HG03432 (cell line): ENCODE data around the gene GAS7.
A peak's percentile ranks its signal among the peaks of the same experiment; 100 is the strongest.
"Not testable (repeated sequence)": the region's sequence is repeated elsewhere in the genome, so short reads cannot be mapped to it uniquely, and the experiment has no call there.

ENCODE experiments used
- ATAC-seq: cut with Tn5 transposase; IDR thresholded peaks from one replicate; pipeline ENCODE4 v1.9.1; 2021; ENCODE audit warnings: mild to moderate bottlenecking, moderate library complexity; ENCODE audit not compliant: unreplicated experiment

Gene GAS7

GRCh38 chr17:10032118-10032852 lies 166.1 kb downstream of the GAS7 start:
- ATAC-seq: no peak

DNA sequence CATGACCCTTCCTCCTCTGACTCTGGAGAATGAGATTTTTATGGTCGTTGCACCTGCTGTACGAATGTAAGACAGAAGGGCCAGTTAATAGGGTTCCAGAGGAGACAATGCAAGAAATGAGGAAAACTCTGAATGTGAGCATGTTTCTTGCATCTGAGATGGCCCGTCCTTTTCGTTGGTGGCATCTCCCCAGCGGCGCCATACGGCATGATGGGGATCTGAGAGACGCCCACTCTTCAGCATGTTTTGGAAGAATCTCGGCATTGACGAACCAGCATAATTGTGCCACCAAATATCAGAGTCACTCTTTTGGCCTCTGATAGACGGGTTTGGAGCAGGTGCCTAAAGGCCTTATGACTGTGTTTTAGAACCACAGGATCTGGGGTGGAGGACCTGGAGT lies 166.8 kb downstream of the GAS7 start:
- no peak for ATAC-seq

DNA sequence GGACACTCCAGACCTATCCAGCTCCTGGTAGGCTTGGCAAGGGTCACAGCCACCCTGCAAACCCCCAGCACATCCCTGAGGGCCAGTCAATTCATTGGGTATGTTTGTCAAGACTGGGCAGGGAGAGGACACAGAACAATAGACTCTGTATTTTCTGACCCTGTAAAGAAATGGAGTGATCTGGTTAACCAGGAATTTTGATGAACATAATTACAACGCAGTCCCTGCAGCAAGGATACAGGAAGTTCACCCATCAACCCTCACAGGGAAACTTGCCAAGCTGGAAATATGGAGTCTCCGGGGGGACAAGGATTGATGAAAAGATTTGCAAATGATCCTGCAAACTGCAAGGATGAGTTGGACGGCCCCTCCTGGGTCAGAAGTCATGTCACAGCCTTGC lies 167.3 kb downstream of the GAS7 start:
- ATAC-seq: no peak

DNA sequence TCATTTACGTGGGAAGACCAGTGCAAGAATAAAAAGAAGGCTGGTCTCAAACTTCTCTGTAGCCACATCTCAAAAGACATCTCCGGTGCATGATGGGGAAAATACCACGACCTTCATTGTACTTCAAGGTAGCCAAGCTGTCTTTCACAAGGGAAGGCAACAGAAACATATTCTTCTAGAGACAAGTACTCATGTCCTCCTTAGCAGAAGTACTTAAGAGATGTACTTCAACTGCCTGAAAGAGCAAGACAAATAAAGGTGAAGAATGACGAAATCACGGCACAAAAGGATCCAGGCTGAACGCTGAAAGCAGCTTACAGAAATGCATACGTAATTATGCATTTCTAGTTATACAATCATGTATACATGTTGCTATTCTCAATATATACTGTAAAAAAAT lies 169.3 kb downstream of the GAS7 start:
- ATAC-seq: no peak

- no peak for ATAC-seq
These were observed 172.2 kb downstream of the GAS7 start for GRCh38 chr17:10025976-10026901.

DNA sequence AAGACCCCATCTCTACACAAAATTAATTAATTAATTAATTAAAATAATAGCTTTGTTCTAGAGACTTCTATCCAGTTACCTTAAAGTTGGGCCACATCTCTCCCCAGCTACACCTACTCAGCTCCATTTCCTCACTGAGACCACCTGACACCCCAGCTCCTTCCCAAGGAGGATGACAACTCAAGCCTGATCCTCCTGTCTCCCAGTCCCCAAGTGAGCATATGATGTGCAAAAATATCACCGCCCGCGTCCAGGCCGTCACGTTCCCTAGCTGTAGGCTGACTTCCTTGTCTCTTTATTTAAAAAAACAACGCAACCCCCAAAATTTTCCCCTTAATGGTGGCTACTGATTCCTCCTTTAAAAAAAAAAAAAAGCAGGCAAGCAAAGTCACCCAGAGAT lies 173.2 kb downstream of the GAS7 start:
- no peak for ATAC-seq

DNA sequence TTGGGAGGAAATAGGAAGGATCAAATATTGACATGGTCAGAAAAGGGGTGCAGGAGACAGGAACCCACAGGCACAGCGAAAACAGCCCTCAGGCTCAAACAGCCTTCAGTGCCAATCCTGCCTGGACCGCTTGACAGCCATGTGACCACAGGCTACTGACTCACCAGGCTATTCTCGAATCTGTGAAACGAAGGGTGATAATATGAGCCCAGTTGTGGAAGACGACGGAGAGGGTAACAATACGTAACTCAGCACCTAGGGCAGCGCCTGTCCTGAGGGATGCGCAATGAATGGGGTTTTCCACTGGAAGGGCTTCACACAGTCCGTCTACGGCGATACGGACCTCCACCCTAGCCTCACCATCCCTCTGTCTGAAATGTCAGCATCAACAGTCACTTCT lies 176.0 kb downstream of the GAS7 start:
- ATAC-seq: no peak

- no peak for ATAC-seq
These were observed 177.0 kb downstream of the GAS7 start for GRCh38 chr17:10021272-10021984.

- no peak for ATAC-seq
These were observed 178.4 kb downstream of the GAS7 start for GRCh38 chr17:10019941-10020451.

DNA sequence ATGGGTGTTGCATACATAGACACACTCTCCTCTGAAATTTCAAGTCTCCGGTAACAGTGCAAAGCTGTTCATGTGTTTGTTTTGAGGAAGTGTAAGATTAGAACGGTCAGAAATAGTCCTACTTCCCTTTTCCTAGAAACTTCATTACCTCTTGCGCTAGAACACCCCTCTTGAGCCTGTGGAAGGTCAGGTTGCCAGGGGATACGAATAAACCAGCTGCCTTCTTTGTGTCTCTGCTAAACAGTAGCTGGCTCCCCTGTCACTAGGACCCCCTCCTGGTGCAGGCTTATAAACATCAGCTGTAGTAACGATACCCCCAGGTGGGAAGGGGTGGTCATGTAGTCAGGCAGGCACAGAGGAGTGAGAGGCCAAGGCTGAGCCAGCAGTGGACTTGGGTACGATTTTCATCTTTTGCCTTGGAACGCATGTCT lies 179.9 kb downstream of the GAS7 start:
- peak; percentile 61 for ATAC-seq

DNA sequence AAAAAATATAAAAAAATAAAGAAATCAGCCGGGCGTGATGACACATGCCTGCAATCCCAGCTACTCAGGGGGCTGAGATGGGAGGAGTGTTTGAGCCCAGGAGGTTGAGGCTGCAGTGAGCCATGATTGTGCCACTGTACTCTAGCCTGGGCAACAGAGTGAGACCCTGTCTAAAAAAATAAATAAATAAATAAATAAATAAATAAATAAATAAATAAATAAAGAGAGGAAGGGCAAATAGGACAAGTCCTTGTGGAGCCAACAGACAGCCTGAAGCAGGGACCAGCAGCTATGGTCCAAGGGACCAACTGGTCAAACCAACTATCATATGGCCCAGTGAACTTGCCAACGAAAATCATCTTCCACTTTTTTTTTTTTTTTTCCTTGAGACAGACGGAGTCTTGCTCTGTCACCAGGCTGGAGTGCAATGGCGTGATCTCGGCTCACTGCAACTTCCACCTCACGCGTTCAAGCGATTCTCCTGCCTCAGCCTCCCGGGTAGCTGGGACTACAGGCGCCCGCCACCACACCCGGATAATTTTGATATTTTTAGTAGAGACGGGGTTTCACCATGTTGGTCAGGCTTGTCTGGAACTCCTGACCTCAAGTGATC lies 181.3 kb downstream of the GAS7 start:
- not testable (repeated sequence) for ATAC-seq

- ATAC-seq: peak; percentile 81
These were observed 184.9 kb downstream of the GAS7 start for GRCh38 chr17:10013365-10014112.

GRCh38 chr17:10010752-10011151 lies 187.7 kb downstream of the GAS7 start:
- ATAC-seq: no peak

GRCh38 chr17:10003705-10004104 lies 194.7 kb downstream of the GAS7 start:
- no peak for ATAC-seq

DNA sequence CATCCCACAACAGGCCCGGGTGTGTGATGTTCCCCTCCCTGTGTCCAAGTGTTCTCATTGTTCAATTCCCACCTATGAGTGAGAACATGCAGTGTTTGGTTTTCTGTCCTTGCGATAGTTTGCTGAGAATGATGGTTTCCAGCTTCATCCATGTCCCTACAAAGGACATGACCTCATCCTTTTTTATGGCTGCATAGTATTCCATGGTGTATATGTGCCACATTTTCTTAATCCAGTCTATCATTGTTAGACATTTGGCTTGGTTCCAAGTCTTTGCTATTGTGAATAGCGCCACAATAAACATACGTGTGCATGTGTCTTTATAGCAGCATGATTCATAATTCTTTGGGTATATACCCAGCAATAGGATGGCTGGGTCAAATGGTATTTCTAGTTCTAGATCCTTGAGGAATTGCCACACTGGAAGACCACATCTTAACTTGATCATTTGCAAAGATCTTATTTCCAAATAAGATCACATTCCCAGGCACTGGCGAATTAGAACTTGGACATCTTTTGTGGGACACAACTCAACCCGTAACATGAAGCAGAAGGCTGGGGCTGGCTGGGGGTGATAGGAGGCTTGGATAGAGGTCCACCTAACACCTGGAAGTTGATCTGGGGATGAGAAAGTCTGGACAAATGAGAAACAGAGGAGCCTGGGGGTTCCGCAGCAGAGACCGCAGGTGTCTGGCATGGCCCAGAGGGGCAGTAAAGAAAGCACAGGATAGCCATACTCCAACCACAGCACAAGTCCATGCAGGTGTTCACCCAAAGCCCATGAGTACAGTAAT lies 195.6 kb downstream of the GAS7 start:
- not testable (repeated sequence) for ATAC-seq

- no peak for ATAC-seq
These were observed 197.0 kb downstream of the GAS7 start for GRCh38 chr17:10001306-10001873.

- ATAC-seq: peak; percentile 85
These were observed 198.3 kb downstream of the GAS7 start for GRCh38 chr17:9999919-10000695.

- no peak for ATAC-seq
These were observed 200.3 kb downstream of the GAS7 start for GRCh38 chr17:9998060-9998459.
